GM23248 (cell line): ENCODE data around the gene IFI27L1. TPM values are rescaled to one million over a fixed set of nuclear protein-coding genes. Genes with fewer than 3 reads are reported as not detected.

Experiments
- DNase-seq: peaks from one replicate; pipeline ENCODE4 v3.0.0-alpha.2; 2015
- H2AFZ ChIP-seq: fragments of 200-600 bp; sonication (generic); 2 replicates; pipeline ENCODE4 v1.6.1; 2016; ENCODE audit warnings: antibody characterized with exemption
- H3F3A ChIP-seq: fragments of 200-600 bp; sonication (generic); 2 replicates; pipeline ENCODE4 v1.6.1; 2016; ENCODE audit warnings: mild to moderate bottlenecking, antibody characterized with exemption, mixed run types; ENCODE audit not compliant: insufficient read depth
- H3K27ac ChIP-seq: fragments of 200-600 bp; sonication (generic); 2 replicates; pipeline ENCODE4 v1.5.1; 2016; ENCODE audit warnings: mild to moderate bottlenecking
- H3K27me3 ChIP-seq: fragments of 200-600 bp; sonication (generic); replicated peaks from 2 replicates; pipeline ENCODE4 v1.6.1; 2016; ENCODE audit warnings: mild to moderate bottlenecking; ENCODE audit not compliant: insufficient read depth
- H3K36me3 ChIP-seq: fragments of 200-600 bp; sonication (generic); 2 replicates; pipeline ENCODE4 v1.6.1; 2016; ENCODE audit warnings: low read depth, mild to moderate bottlenecking
- H3K4me1 ChIP-seq: fragments of 200-600 bp; sonication (generic); 2 replicates; pipeline ENCODE4 v1.6.1; 2016; ENCODE audit warnings: mild to moderate bottlenecking; ENCODE audit not compliant: insufficient read depth
- H3K4me2 ChIP-seq: fragments of 200-600 bp; sonication (generic); one replicate; pipeline ENCODE4 v1.6.1; 2016; ENCODE audit warnings: mild to moderate bottlenecking; ENCODE audit not compliant: unreplicated experiment
- H3K4me3 ChIP-seq: fragments of 200-600 bp; sonication (generic); 2 replicates; pipeline ENCODE4 v1.5.1; 2016; ENCODE audit warnings: mild to moderate bottlenecking
- H3K79me2 ChIP-seq: fragments of 200-600 bp; sonication (generic); 2 replicates; pipeline ENCODE4 v1.6.1; 2016; ENCODE audit warnings: mild to moderate bottlenecking; ENCODE audit not compliant: insufficient read depth
- H3K9ac ChIP-seq: fragments of 200-600 bp; sonication (generic); 2 replicates; pipeline ENCODE4 v1.6.1; 2016; ENCODE audit warnings: mild to moderate bottlenecking
- H3K9me2 ChIP-seq: fragments of 200-600 bp; sonication (generic); 2 replicates; pipeline ENCODE4 v1.6.1; 2016; ENCODE audit warnings: mixed run types, mild to moderate bottlenecking, moderate library complexity; ENCODE audit not compliant: insufficient read depth
- H3K9me3 ChIP-seq: fragments of 200-600 bp; sonication (generic); one replicate; pipeline ENCODE4 v1.6.1; 2017; ENCODE audit warnings: low read depth
- H4K20me1 ChIP-seq: fragments of 200-600 bp; sonication (generic); 2 replicates; pipeline ENCODE4 v1.6.0; 2016; ENCODE audit not compliant: insufficient read depth
- EZH2 ChIP-seq: fragments of 200-600 bp; sonication (generic); IDR thresholded peaks from 2 replicates; pipeline ENCODE4 v1.6.1; 2018; ENCODE audit warnings: antibody characterized with exemption, mild to moderate bottlenecking; ENCODE audit not compliant: insufficient read depth, poor library complexity, severe bottlenecking
- EZH2phosphoT487 ChIP-seq: fragments of 200-600 bp; sonication (generic); IDR thresholded peaks from 2 replicates; pipeline ENCODE4 v1.6.1; 2018; ENCODE audit warnings: antibody characterized with exemption, moderate library complexity, mild to moderate bottlenecking, low read depth; ENCODE audit not compliant: insufficient read depth
- WGBS, 2 experiments: methylation state at CpG; one replicate each; pipeline ENCODE4 v1.1.6; 2015 to 2017; ENCODE audit warnings: low lambda C conversion rate in 2 of 2, low coverage in 1 of 2; ENCODE audit errors: missing lambda C conversion rate in 2 of 2; 5-methylcytosine and 5-hydroxymethylcytosine counted together
- in situ Hi-C: fragments of 300-500 bp; cut with MboI; formaldehyde crosslinking; loops from 2 replicates; pipeline ENCODE4 v1.15.0; 2020
- polyA plus RNA-seq: library from polyadenylated mRNA; unstranded; fragments of >200 nt; fragmentation: Nextera tagmentation; extraction: Ambion mirVana; gene quantifications from 2 replicates; pipeline ENCODE4 v1.2.1, GENCODE V29; 2016
- total RNA-seq: library from RNA; depleted of rRNA; stranded (reverse); fragments of >200 nt; shearing (Covaris generic); gene quantifications from 2 replicates; pipeline ENCODE4 v1.2.3, GENCODE V29; 2014

The IFI27L1 gene
- total and polyA plus RNA-seq, 2 experiments from 2014 or later: 13.5 to 32.6 TPM

DNA sequence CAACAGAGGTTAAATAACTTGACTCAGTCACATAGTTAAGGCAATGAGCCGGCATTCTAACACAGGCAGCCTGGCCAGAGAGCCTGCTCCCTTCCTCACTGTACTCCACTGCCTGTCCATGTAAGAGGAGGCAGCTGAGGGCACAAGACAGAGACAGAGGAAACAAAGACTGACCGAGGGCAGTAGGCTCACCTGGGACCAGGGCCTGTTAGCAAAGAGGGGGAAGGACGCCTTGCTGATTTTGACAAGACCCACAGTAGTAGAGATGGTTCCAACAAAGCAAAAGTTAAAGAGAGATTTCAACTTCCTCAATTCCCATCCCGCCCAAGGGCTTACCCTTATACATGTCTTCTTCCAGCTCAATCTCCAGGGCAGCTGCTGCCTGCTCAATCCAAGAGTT lies 28.4 kb upstream of the IFI27L1 start:
- no peak for TF ChIP-seq EZH2phosphoT487
- no peak for TF ChIP-seq EZH2
- no peaks in the 10 kb centered on the region for H3K4me1 ChIP-seq
- no peak overlapping the region for H3K9ac ChIP-seq
- DNase-seq: no peak
- H3K9me3 ChIP-seq: no peaks in the 10 kb centered on the region
- H3K27ac ChIP-seq: no peak overlapping the region
- no peaks in the 10 kb centered on the region for H3K27me3 ChIP-seq
- H3K4me3 ChIP-seq: no peak overlapping the region
- H4K20me1 ChIP-seq: no peaks in the 10 kb centered on the region
- H3K36me3 ChIP-seq: peaks cover 60% of the 10 kb centered on the region
- 98% methylated on average over 4 of the region's 4 CpGs for WGBS, 2 experiments
- H3F3A ChIP-seq: no peaks in the 10 kb centered on the region; the same call in 1 of the 2 replicates
- no peaks in the 10 kb centered on the region for H3K9me2 ChIP-seq
- in situ Hi-C loops: no loop called here
- no peak overlapping the region for H2AFZ ChIP-seq
- no peak overlapping the region for H3K4me2 ChIP-seq
- H3K79me2 ChIP-seq: peaks cover 25% of the 10 kb centered on the region

DNA sequence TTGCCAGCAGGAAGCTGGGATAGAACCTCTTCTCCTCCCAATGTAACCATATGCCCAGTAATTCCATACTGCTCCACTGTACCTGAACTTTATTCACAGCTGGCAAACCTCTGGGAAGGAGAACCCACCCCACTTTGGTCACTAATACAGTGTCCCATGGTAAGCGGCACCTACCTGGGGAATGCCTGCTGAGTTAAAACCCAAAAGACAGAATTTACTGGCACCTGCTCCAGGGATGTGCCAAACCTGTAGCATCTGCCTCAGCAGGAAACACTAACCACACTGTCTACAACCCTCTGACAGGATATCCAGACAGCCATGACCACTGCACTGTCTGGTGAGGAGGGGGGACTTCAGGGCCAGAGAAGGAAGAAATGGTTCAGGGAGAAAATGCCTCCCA lies 26.7 kb upstream of the IFI27L1 start:
- in situ Hi-C loops: no loop called here

DNA sequence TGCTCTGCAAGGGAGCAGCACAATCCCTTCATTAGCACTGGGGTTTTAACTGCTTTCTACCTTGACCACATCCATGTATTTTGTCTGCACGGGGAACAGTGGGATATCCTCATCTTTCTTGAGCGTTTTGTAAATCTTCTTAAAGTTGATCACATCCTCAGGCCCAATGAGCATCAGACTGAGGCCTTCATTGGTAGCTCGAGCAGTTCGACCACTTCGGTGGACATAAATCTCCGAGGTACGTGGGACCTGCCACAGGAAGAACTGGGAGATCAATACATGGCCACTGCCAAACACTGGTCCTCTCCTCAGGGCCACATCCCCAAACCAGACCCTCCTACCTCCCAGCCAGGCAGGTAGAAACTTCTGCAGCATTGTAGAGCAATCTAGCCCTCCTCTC lies 26.2 kb upstream of the IFI27L1 start:
- TF ChIP-seq EZH2 (no peak), EZH2phosphoT487 (no peak)
- H3K9me2 ChIP-seq: no peaks in the 10 kb centered on the region
- peaks cover 70% of the 10 kb centered on the region for H3K36me3 ChIP-seq
- H3K79me2 ChIP-seq: peaks cover 46% of the 10 kb centered on the region
- peaks cover 4% of the 10 kb centered on the region; the same call in 1 of the 2 replicates for H4K20me1 ChIP-seq
- WGBS, 2 experiments: 94 to 96% methylated on average over 7 of the region's 7 CpGs
- H2AFZ ChIP-seq: no peak overlapping the region
- no peaks in the 10 kb centered on the region for H3K27me3 ChIP-seq
- no peak overlapping the region for H3K4me2 ChIP-seq
- no peaks in the 10 kb centered on the region for H3K4me1 ChIP-seq
- H3K27ac ChIP-seq: no peak overlapping the region
- no peaks in the 10 kb centered on the region for H3K9me3 ChIP-seq
- no peak overlapping the region for H3K4me3 ChIP-seq
- H3K9ac ChIP-seq: no peak overlapping the region
- in situ Hi-C loops: no loop called here
- DNase-seq: no peak
- H3F3A ChIP-seq: no peaks in the 10 kb centered on the region

More for the DNA sequence above, 26.7 kb upstream of the IFI27L1 start:
- no peaks in the 10 kb centered on the region for H3K9me3 ChIP-seq
- H2AFZ ChIP-seq: no peak overlapping the region
- no peak for DNase-seq
- no peaks in the 10 kb centered on the region for H3F3A ChIP-seq
- H3K27ac ChIP-seq: no peak overlapping the region
- H4K20me1 ChIP-seq: peaks cover 4% of the 10 kb centered on the region; the same call in 1 of the 2 replicates
- no peak overlapping the region for H3K9ac ChIP-seq
- no peak for TF ChIP-seq EZH2phosphoT487
- TF ChIP-seq EZH2: no peak
- H3K4me3 ChIP-seq: no peak overlapping the region
- no peak overlapping the region for H3K4me2 ChIP-seq
- peaks cover 42% of the 10 kb centered on the region for H3K79me2 ChIP-seq
- 95 to 100% methylated on average over 1 of the region's 1 CpG for WGBS, 2 experiments
- H3K27me3 ChIP-seq: no peaks in the 10 kb centered on the region
- H3K36me3 ChIP-seq: peaks cover 65% of the 10 kb centered on the region
- H3K4me1 ChIP-seq: no peaks in the 10 kb centered on the region
- H3K9me2 ChIP-seq: no peaks in the 10 kb centered on the region

DNA sequence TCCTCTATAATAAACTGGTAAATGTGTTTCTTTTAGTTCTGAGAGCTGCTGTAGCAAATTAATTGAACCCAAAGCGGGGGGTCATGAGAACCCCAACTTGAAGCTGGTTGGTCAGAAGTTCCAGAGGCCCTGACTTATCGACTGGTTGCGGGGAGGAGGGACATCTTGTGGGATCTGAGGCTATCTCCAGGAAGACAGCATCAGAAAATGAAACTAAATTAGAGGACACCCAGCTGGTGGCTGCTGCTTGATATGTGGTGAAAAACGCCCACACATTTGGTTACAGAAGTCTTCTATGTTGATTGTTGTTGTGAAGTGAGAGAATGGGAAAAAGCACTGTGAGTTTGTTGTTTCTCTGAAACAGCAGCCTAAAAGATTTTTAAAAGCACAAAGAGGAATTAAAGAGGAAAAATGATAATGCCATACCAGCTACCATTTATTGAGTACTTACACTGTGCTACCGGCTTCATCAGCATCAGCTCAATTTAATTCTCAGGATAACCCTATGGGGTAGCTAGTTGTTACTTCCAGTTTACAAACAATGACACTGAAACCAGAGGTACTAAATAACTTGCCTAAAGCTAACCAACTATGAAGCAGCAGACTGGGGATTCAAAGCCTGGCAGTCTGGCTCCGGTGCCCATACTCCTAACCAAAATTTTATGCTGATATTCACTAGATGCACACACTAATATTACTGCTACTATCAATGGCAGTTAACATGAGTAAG lies 24.4 kb upstream of the IFI27L1 start:
- no peaks in the 10 kb centered on the region for H3F3A ChIP-seq
- no peaks in the 10 kb centered on the region for H3K9me3 ChIP-seq
- peaks cover 64% of the 10 kb centered on the region for H3K79me2 ChIP-seq
- no peaks in the 10 kb centered on the region for H3K27me3 ChIP-seq
- in situ Hi-C loops: no loop called here
- no peaks in the 10 kb centered on the region for H3K4me1 ChIP-seq
- no peak overlapping the region for H3K9ac ChIP-seq
- H3K9me2 ChIP-seq: no peaks in the 10 kb centered on the region
- H3K4me3 ChIP-seq: no peak overlapping the region
- no peak overlapping the region for H3K4me2 ChIP-seq
- peaks cover 69% of the 10 kb centered on the region for H3K36me3 ChIP-seq
- 90 to 91% methylated on average over 6 of the region's 6 CpGs for WGBS, 2 experiments
- TF ChIP-seq EZH2phosphoT487 (no peak), EZH2 (no peak)
- H2AFZ ChIP-seq: no peak overlapping the region
- no peak overlapping the region for H3K27ac ChIP-seq
- peak; percentile 16 for DNase-seq
- H4K20me1 ChIP-seq: peaks cover 10% of the 10 kb centered on the region; the same call in 1 of the 2 replicates
